Aorta (tissue), 5 donors: ENCODE measurements around the gene LRRN4CL. TPM values are rescaled to one million over a fixed set of nuclear protein-coding genes. Genes with fewer than 3 reads are reported as not detected.
"Not testable (repeated sequence)": the region's sequence is repeated elsewhere in the genome, so short reads cannot be mapped to it uniquely, and the experiment has no call there.

Experiments
- ATAC-seq: fragments of 200-7000 bp; cut with Tn5 transposase; one replicate; pipeline ENCODE4 v1.9.1; 2022; ENCODE audit warnings: moderate library complexity; ENCODE audit not compliant: low FRiP score
- DNase-seq, 2 donors: peaks; one replicate each; pipeline ENCODE4 v3.0.0-alpha.2; 2020
- H3K27ac ChIP-seq, 2 donors: one replicate each; pipeline ENCODE4 v1.5.1; 2013; ENCODE audit warnings: low read length in 2 of 2, mild to moderate bottlenecking in 2 of 2, moderate library complexity in 2 of 2, control low read depth in 1 of 2, inconsistent platforms in 1 of 2, low read depth in 1 of 2
- H3K27me3 ChIP-seq, 2 donors: one replicate each; pipeline ENCODE4 v1.6.1; 2013; ENCODE audit warnings: control low read depth in 1 of 2, low read length in 1 of 2, mild to moderate bottlenecking in 1 of 2, moderate library complexity in 1 of 2; ENCODE audit not compliant: insufficient read depth in 2 of 2, control insufficient read depth in 1 of 2
- H3K36me3 ChIP-seq, 2 donors: one replicate each; pipeline ENCODE4 v1.6.1; 2013; ENCODE audit warnings: control low read depth in 1 of 2, low read length in 1 of 2, mild to moderate bottlenecking in 1 of 2; ENCODE audit not compliant: insufficient read depth in 2 of 2, control insufficient read depth in 1 of 2
- H3K4me1 ChIP-seq, 2 donors: one replicate each; pipeline ENCODE4 v1.6.1; 2013; ENCODE audit warnings: low read length in 2 of 2, control low read depth in 1 of 2, mild to moderate bottlenecking in 1 of 2, moderate library complexity in 1 of 2; ENCODE audit not compliant: insufficient read depth in 2 of 2, control insufficient read depth in 1 of 2
- H3K4me3 ChIP-seq, 2 donors: one replicate each; pipeline ENCODE4 v1.5.1; 2013; ENCODE audit warnings: low read length in 2 of 2, control low read depth in 1 of 2, mild to moderate bottlenecking in 1 of 2
- H3K9me3 ChIP-seq: one replicate; pipeline ENCODE4 v1.6.1; 2013; ENCODE audit warnings: mild to moderate bottlenecking, low read length; ENCODE audit not compliant: control insufficient read depth
- WGBS, 2 donors: extraction: QIAGEN DNeasy Blood & Tissue Kit; methylation state at CpG; one replicate each; pipeline ENCODE4 v1.1.7; 2013; 5-methylcytosine and 5-hydroxymethylcytosine counted together
- intact Hi-C, 2 donors: fragments of 100-400 bp; cut with DNase I; formaldehyde crosslinking; loops; one replicate each; pipeline versions ENCODE4 v1.14.2 to v1.15.0; 2022
- long read RNA-seq, 2 donors: library from polyadenylated mRNA; unstranded; transcript quantifications; one replicate each; pipeline ENCODE4 v2.0.0, GENCODE V29; 2020 to 2021
- polyA plus RNA-seq, 2 donors: library from polyadenylated mRNA; stranded (reverse); fragments of 200-250 nt; gene quantifications; one replicate each; pipeline ENCODE4 v1.2.3, GENCODE V29; 2013
- total RNA-seq, 2 donors: library from RNA; stranded (reverse); fragmentation: NEBNext Ultra II Directional; extraction: Animal tissue kit (Norgen Biotek cat#: 25700); gene quantifications; one replicate each; pipeline ENCODE4 v1.2.1, GENCODE V29; 2021
- donor health status: healthy with polysubstance abuse.
- donor health status: Bipolar disorder and iron deficiency.
- donor health status: DM: no; HTN: no; CAD: no.
- donor health status: DM: no; HTN: no; CAD: no.
- donor health status: DM: yes; HTN: yes; CAD: no.

LRRN4CL gene
- 10 to 100 TPM in 1 of 2 donors, 1 to 10 TPM in 1; 8.5 to 24.5 TPM for total RNA-seq
- under 1 TPM in 1 of 2 donors, not detected in 1; 0.10 TPM for polyA plus RNA-seq
- long read RNA-seq, donor 1, partial matches to known transcripts: 0 of 5 reads
- long read RNA-seq, donor 1, other reads (novel, unspliced or antisense): 1 of 5 reads
- long read RNA-seq, donor 2, transcript LRRN4CL-201 (2 exons, 2,585 nt): major isoform, 7 of 9 reads
- long read RNA-seq, donor 2, partial matches to known transcripts: 1 of 9 reads
- long read RNA-seq, donor 2, other reads (novel, unspliced or antisense): 1 of 9 reads

GRCh38 chr11:62689421-62690183, at the start of gene LRRN4CL:
Gene LRRN4CL (minus strand): TSS chr11:62689530. CDS start chr11:62688508, 1,022 bp downstream.
- intact Hi-C loops: loop anchor here (5.0 kb wide), 1 partner anchor 292 kb away; no protein-coding TSS in a partner anchor
- Histone ChIP-seq H3K27me3 (no peaks in the 10 kb centered on the region), H3K4me1 (no peaks in the 10 kb centered on the region), H3K9me3 (no peaks in the 10 kb centered on the region), H3K27ac (no peak within 1 kb of the TSS), H3K4me3 (no peak within 1 kb of the TSS), H3K36me3 (no peaks in the 10 kb centered on the region)
- DNase-seq (peak; percentile 77 to 82), ATAC-seq (peak; percentile 84)
- 64 to 67% methylated on average over 11 of the region's 11 CpGs for WGBS, 2 donors

GRCh38 chr11:62737196-62737595, 47.9 kb upstream of the LRRN4CL start:
- H3K4me1 ChIP-seq: no peaks in the 10 kb centered on the region
- intact Hi-C loops: no loop called here
- no peak for DNase-seq
- no peak overlapping the region for H3K4me3 ChIP-seq
- no peaks in the 10 kb centered on the region for H3K9me3 ChIP-seq
- peaks cover 2 to 8% of the 10 kb centered on the region in 2 donors for H3K36me3 ChIP-seq
- no peak for ATAC-seq
- no peaks in the 10 kb centered on the region for H3K27me3 ChIP-seq
- no peak overlapping the region for H3K27ac ChIP-seq

GRCh38 chr11:62732830-62733229, 43.5 kb upstream of the LRRN4CL start:
- 74 to 78% methylated on average over 2 of the region's 2 CpGs for WGBS, 2 donors
- no peaks in the 10 kb centered on the region for H3K9me3 ChIP-seq
- no peak for DNase-seq
- H3K4me3 ChIP-seq: no peak overlapping the region
- ATAC-seq: no peak
- H3K36me3 ChIP-seq: peaks cover 0 to 8% of the 10 kb centered on the region in 2 donors
- no peak overlapping the region for H3K27ac ChIP-seq
- no peaks in the 10 kb centered on the region for H3K27me3 ChIP-seq
- intact Hi-C loops: no loop called here
- no peaks in the 10 kb centered on the region for H3K4me1 ChIP-seq

- H3K4me3 ChIP-seq, intact Hi-C loops, DNase-seq, H3K27me3 ChIP-seq, H3K4me1 ChIP-seq, H3K9me3 ChIP-seq, ATAC-seq, H3K36me3 ChIP-seq, H3K27ac ChIP-seq: not testable (repeated sequence)
- 85 to 87% methylated on average over 14 of the region's 14 CpGs for WGBS, 2 donors
Observed at GRCh38 chr11:62730076-62730475, 40.7 kb upstream of the LRRN4CL start.

GRCh38 chr11:62728171-62728988, 39.0 kb upstream of the LRRN4CL start, which contains the start of gene TTC9C:
Gene TTC9C (plus strand): TSS chr11:62728486. CDS start chr11:62728849, 363 bp downstream.
- peak; percentile 90 to 91 for DNase-seq
- intact Hi-C loops: loop anchor here in 1 of 2 donors (5.0 kb wide), 1 partner anchor 44 kb away; the partner anchor contains the start of gene TAF6L
- no peaks in the 10 kb centered on the region for H3K4me1 ChIP-seq
- no peaks in the 10 kb centered on the region for H3K9me3 ChIP-seq
- ATAC-seq: peak; percentile 87
- H3K36me3 ChIP-seq: peaks cover 0 to 8% of the 10 kb centered on the region in 2 donors
- H3K27ac ChIP-seq: peak within 1 kb of the TSS; percentile 0 to 100
- peak within 1 kb of the TSS; percentile 54 to 99 for H3K4me3 ChIP-seq
- H3K27me3 ChIP-seq: no peaks in the 10 kb centered on the region
- 0% methylated on average over 29 of the region's 29 CpGs for WGBS, 2 donors

- DNase-seq (peak; percentile 87 to 90), ATAC-seq (peak; percentile 92)
- Histone ChIP-seq H3K9me3 (no peaks in the 10 kb centered on the region), H3K27me3 (no peaks in the 10 kb centered on the region), H3K27ac (peak overlapping the region in 1 of 2 donors; percentile 100), H3K36me3 (peaks cover 0 to 4% of the 10 kb centered on the region in 2 donors), H3K4me3 (peak overlapping the region; percentile 54 to 99), H3K4me1 (no peaks in the 10 kb centered on the region)
- intact Hi-C loops: loop anchor here in 1 of 2 donors (5.0 kb wide), 1 partner anchor 44 kb away; the partner anchor contains the start of gene TAF6L
- 0% methylated on average over 20 of the region's 20 CpGs for WGBS, 2 donors
Observed at GRCh38 chr11:62727872-62728170, 38.5 kb upstream of the LRRN4CL start.

GRCh38 chr11:62727165-62727871, 38.0 kb upstream of the LRRN4CL start, which contains the start of gene HNRNPUL2:
Gene HNRNPUL2 (minus strand): TSS chr11:62727457. CDS start chr11:62727156, 301 bp downstream.
- peak within 1 kb of the TSS; percentile 78 to 100 for H3K27ac ChIP-seq
- DNase-seq (peak; percentile 99), ATAC-seq (peak; percentile 96)
- no peaks in the 10 kb centered on the region for H3K4me1 ChIP-seq
- peak within 1 kb of the TSS; percentile 84 to 99 for H3K4me3 ChIP-seq
- H3K27me3 ChIP-seq: no peaks in the 10 kb centered on the region
- intact Hi-C loops: loop anchor here in 1 of 2 donors (5.0 kb wide), 1 partner anchor 45 kb away; the partner anchor contains the start of gene TAF6L
- H3K9me3 ChIP-seq: no peaks in the 10 kb centered on the region
- peaks cover 2 to 4% of the 10 kb centered on the region in 2 donors for H3K36me3 ChIP-seq
- WGBS, 2 donors: 0 to 1% methylated on average over 50 to 72 of the region's 72 CpGs

GRCh38 chr11:62726915-62727164, 37.5 kb upstream of the LRRN4CL start:
- DNase-seq (no peak), ATAC-seq (peak; percentile 4)
- Histone ChIP-seq H3K36me3 (peaks cover 5 to 6% of the 10 kb centered on the region in 2 donors), H3K27me3 (no peaks in the 10 kb centered on the region), H3K27ac (peak overlapping the region; percentile 70 to 78), H3K4me1 (no peaks in the 10 kb centered on the region), H3K9me3 (no peaks in the 10 kb centered on the region), H3K4me3 (peak overlapping the region; percentile 57 to 84)
- WGBS, 2 donors: 0 to 1% methylated on average over 11 to 37 of the region's 37 CpGs
- intact Hi-C loops: loop anchor here in 1 of 2 donors (5.0 kb wide), 1 partner anchor 45 kb away; the partner anchor contains the start of gene TAF6L
